Measurements from ENCODE around the gene CAPRIN1. TPM values are rescaled to one million over a fixed set of nuclear protein-coding genes. Genes with fewer than 3 reads are reported as not detected.

The CAPRIN1 gene
- total RNA-seq, 1 experiment from 2014 or later = 301 TPM

GRCh38 chr11:34145847-34146381, 94.4 kb downstream of the CAPRIN1 start:
- no peak overlapping the region for H2AK5ac ChIP-seq (ENCODE audit: insufficient read length, low read length)
- H3K9me3 Mint-ChIP-seq = no peaks in the 10 kb centered on the region
- H3K23ac ChIP-seq (ENCODE audit: insufficient read length, low read depth, low read length) = no peak overlapping the region
- TF ChIP-seq, protein P1, sequence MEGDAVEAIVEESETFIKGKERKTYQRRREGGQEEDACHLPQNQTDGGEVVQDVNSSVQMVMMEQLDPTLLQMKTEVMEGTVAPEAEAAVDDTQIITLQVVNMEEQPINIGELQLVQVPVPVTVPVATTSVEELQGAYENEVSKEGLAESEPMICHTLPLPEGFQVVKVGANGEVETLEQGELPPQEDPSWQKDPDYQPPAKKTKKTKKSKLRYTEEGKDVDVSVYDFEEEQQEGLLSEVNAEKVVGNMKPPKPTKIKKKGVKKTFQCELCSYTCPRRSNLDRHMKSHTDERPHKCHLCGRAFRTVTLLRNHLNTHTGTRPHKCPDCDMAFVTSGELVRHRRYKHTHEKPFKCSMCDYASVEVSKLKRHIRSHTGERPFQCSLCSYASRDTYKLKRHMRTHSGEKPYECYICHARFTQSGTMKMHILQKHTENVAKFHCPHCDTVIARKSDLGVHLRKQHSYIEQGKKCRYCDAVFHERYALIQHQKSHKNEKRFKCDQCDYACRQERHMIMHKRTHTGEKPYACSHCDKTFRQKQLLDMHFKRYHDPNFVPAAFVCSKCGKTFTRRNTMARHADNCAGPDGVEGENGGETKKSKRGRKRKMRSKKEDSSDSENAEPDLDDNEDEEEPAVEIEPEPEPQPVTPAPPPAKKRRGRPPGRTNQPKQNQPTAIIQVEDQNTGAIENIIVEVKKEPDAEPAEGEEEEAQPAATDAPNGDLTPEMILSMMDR (conservative IDR thresholded peaks at IDR 0.05) = no peak
- DNase-seq = no peak
- no peak overlapping the region for H4K5ac ChIP-seq (ENCODE audit: insufficient read length, low read depth, low read length)
- H3K4ac ChIP-seq (ENCODE audit: low read depth, low read length) = no peak overlapping the region
- H4K8ac ChIP-seq (replicated peaks; ENCODE audit: insufficient read length, low read depth, low read length) = no peak overlapping the region
- H2AFZ ChIP-seq (ENCODE audit: low read length) = no peak overlapping the region
- H3K4me1 ChIP-seq (ENCODE audit: insufficient read depth, low read length) = no peaks in the 10 kb centered on the region
- no peaks in the 10 kb centered on the region for H3K9me3 ChIP-seq (ENCODE audit: control insufficient read depth, low read depth, low read length)
- H3K36me3 Mint-ChIP-seq (ENCODE audit: insufficient read depth in 1 of 3, low read depth in 3 of 3) = peaks cover 47 to 78% (median 74%) of the 10 kb centered on the region in 3 experiments; a peak in 6 of 7 replicates
- no peak overlapping the region for H2BK15ac ChIP-seq (ENCODE audit: low read depth, low read length)
- H3K56ac ChIP-seq (ENCODE audit: insufficient read length, low read depth, low read length) = no peak overlapping the region
- no peak overlapping the region for H3K18ac ChIP-seq (ENCODE audit: insufficient read length, low read depth, low read length)
- H2BK20ac ChIP-seq (ENCODE audit: low read depth, low read length, poor library complexity, severe bottlenecking) = no peak overlapping the region
- H3T11ph ChIP-seq (ENCODE audit: low read length) = no peak overlapping the region
- no peak overlapping the region for H2BK12ac ChIP-seq (ENCODE audit: insufficient read length, low read depth, low read length)
- no CpG with 5 or more reads among the region's 8 CpGs for WGBS (ENCODE audit: extremely low coverage, insufficient read length, low lambda C conversion rate)
- no peak overlapping the region for H3K4me3 Mint-ChIP-seq
- no peak overlapping the region for H3K4me2 ChIP-seq (ENCODE audit: insufficient read depth, insufficient read length, low read length)
- H3K79me2 ChIP-seq (ENCODE audit: insufficient read depth, low read length) = no peaks in the 10 kb centered on the region
- no peak overlapping the region for H3K14ac ChIP-seq (ENCODE audit: insufficient read depth, low read length)
- H4K20me1 ChIP-seq (ENCODE audit: control insufficient read depth, insufficient read depth, insufficient read length) = no peaks in the 10 kb centered on the region
- no peaks in the 10 kb centered on the region for H3K27me3 Mint-ChIP-seq (ENCODE audit: low read depth)
- H2BK5ac ChIP-seq (ENCODE audit: insufficient read length, low read length) = no peak overlapping the region
- no peak overlapping the region for H2BK120ac ChIP-seq (ENCODE audit: low read depth, low read length, poor library complexity, severe bottlenecking)
- H3K27me3 ChIP-seq (ENCODE audit: insufficient read depth, low read length) = no peaks in the 10 kb centered on the region
- no peak overlapping the region for H3K27ac ChIP-seq (ENCODE audit: insufficient read length, low read depth, low read length)
- H3K23me2 ChIP-seq (ENCODE audit: insufficient read length, low read depth, low read length, poor library complexity, severe bottlenecking) = no peaks in the 10 kb centered on the region
- no peaks in the 10 kb centered on the region for H3K79me1 ChIP-seq (ENCODE audit: insufficient read depth, low read depth, low read length, poor library complexity, severe bottlenecking)
- no peak overlapping the region for H4K91ac ChIP-seq (ENCODE audit: insufficient read length, low read depth, low read length)
- no peaks in the 10 kb centered on the region for H3K4me1 Mint-ChIP-seq
- peak overlapping the region in 1 of 3 experiments; percentile 46; a peak in 1 of 7 replicates for H3K27ac Mint-ChIP-seq
- H3K9ac ChIP-seq (ENCODE audit: extremely low read depth, insufficient read length, low read length) = no peak overlapping the region
